HCT116 (cell line): ENCODE results near the gene MCM9. TPM values are rescaled to one million over a fixed set of nuclear protein-coding genes. Genes with fewer than 3 reads are reported as not detected.

ENCODE experiments used
- ATAC-seq: fragments of 200-7000 bp; cut with Tn5 transposase; 2 replicates; pipeline ENCODE4 v1.9.1; 2020; ENCODE audit warnings: mild to moderate bottlenecking, moderate library complexity
- BruUV-seq: library from RNA; stranded (reverse); fragments of 400-500 nt; replicated peaks from 2 replicates; lab custom pipeline; 2021; lab: Mats Ljungman, UMichigan
- CTCF ChIA-PET: fragments of 300-600 bp; sonication (Branson Sonifier 250); formaldehyde crosslinking; loops from one replicate; lab custom pipeline; 2021; ENCODE audit warnings: antibody characterized with exemption; lab: Charles Lee
- POLR2A ChIA-PET: fragments of 300-600, 350-600 bp; sonication (Branson Sonifier 250); formaldehyde crosslinking; loops from one replicate; lab custom pipeline; 2021; ENCODE audit warnings: antibody characterized with exemption; lab: Charles Lee
- RAD21 ChIA-PET, 2 experiments: fragments of 300-600 bp; sonication (Branson Sonifier 250); formaldehyde crosslinking; loops; one replicate each; lab custom pipeline; 2023; ENCODE audit warnings: low total read pairs in 2 of 2; ENCODE audit not compliant: uncharacterized antibody in 2 of 2, unreplicated experiment in 2 of 2, low non-redundant PET in 1 of 2; lab: Charles Lee
- DNase-seq: peaks from one replicate; pipeline ENCODE4 v3.0.0-alpha.2; 2010; ENCODE audit warnings: low read depth, low spot score
- H2AFZ ChIP-seq: fragments of 200-600 bp; shearing (Covaris generic), sonication (generic); 2 replicates; pipeline ENCODE4 v1.6.1; 2017; ENCODE audit warnings: low read depth, mixed run types, mixed read lengths, antibody characterized with exemption, low read length; ENCODE audit not compliant: poor library complexity, severe bottlenecking
- H3K27ac ChIP-seq: 2 replicates; pipeline ENCODE4 v1.5.1; 2012; ENCODE audit warnings: low read depth, low read length
- H3K27me3 ChIP-seq: fragments of 200-600 bp; sonication (generic); 2 replicates; pipeline ENCODE4 v1.6.1; 2016; ENCODE audit warnings: mixed run types, low read length, mixed read lengths; ENCODE audit not compliant: insufficient read depth
- H3K36me3 ChIP-seq, 2 experiments: fragments of 200-500 bp in 1 of 2; fragments of 200-600 bp in 1 of 2; sonication (Bioruptor generic) in 1 of 2; sonication (generic) in 1 of 2; 2 replicates each; pipeline versions ENCODE4 v1.5.1 to v1.6.1; 2014 to 2016; ENCODE audit warnings: low read length in 2 of 2, inconsistent platforms in 1 of 2, mixed read lengths in 1 of 2, mixed run types in 1 of 2; ENCODE audit not compliant: insufficient read depth in 2 of 2, control insufficient read depth in 1 of 2
- H3K4me1 ChIP-seq, 2 experiments: fragments of 200-600 bp in 1 of 2; sonication (generic) in 1 of 2; 2 replicates each; pipeline versions ENCODE4 v1.5.1 to v1.6.1; 2012 to 2017; ENCODE audit warnings: low read length in 2 of 2, inconsistent platforms in 1 of 2, mild to moderate bottlenecking in 1 of 2, mixed read lengths in 1 of 2, mixed run types in 1 of 2, moderate library complexity in 1 of 2; ENCODE audit not compliant: insufficient read depth in 2 of 2, control insufficient read depth in 1 of 2
- H3K4me2 ChIP-seq: fragments of 200-600 bp; sonication (generic); 2 replicates; pipeline ENCODE4 v1.6.1; 2017; ENCODE audit warnings: mixed run types, low read length, mixed read lengths
- H3K4me3 ChIP-seq, 2 experiments: fragments of 200-600 bp in 1 of 2; sonication (generic) in 1 of 2; replicated peaks in 1 of 2; 2 replicates each; pipeline ENCODE4 v1.5.1; 2011 to 2016; ENCODE audit warnings: low read length in 2 of 2, control low read depth in 1 of 2, low read depth in 1 of 2, mild to moderate bottlenecking in 1 of 2, mixed read lengths in 1 of 2, mixed run types in 1 of 2
- H3K79me2 ChIP-seq: fragments of 200-600 bp; sonication (generic); 2 replicates; pipeline ENCODE4 v1.6.1; 2017; ENCODE audit warnings: mild to moderate bottlenecking, mixed run types, low read length, moderate library complexity, mixed read lengths; ENCODE audit not compliant: insufficient read depth
- H3K9ac ChIP-seq: fragments of 200-600 bp; sonication (generic); 2 replicates; pipeline ENCODE4 v1.6.1; 2016; ENCODE audit warnings: low read length, mixed read lengths
- H3K9me2 ChIP-seq: fragments of 200-600 bp; sonication (generic), shearing (Covaris generic); 2 replicates; pipeline ENCODE4 v1.6.1; 2017; ENCODE audit warnings: mixed run types, mild to moderate bottlenecking, moderate library complexity; ENCODE audit not compliant: insufficient read depth
- H3K9me3 ChIP-seq, 2 experiments: fragments of 200-500 bp in 1 of 2; fragments of 200-600 bp in 1 of 2; sonication (Bioruptor generic) in 1 of 2; sonication (generic) in 1 of 2; 2 replicates each; pipeline ENCODE4 v1.6.1; 2014 to 2017; ENCODE audit warnings: low read length in 2 of 2, mixed read lengths in 2 of 2, inconsistent platforms in 1 of 2, low read depth in 1 of 2, mild to moderate bottlenecking in 1 of 2, mixed run types in 1 of 2, moderate library complexity in 1 of 2; ENCODE audit not compliant: control insufficient read depth in 1 of 2, insufficient read depth in 1 of 2
- H4K20me1 ChIP-seq: fragments of 200-600 bp; sonication (generic), shearing (Covaris generic); 2 replicates; pipeline ENCODE4 v1.6.1; 2017; ENCODE audit warnings: mixed run types, mild to moderate bottlenecking, moderate library complexity; ENCODE audit not compliant: insufficient read depth
- CBX3 ChIP-seq: IDR thresholded peaks from 2 replicates; pipeline ENCODE4 v1.6.1; 2012; ENCODE audit warnings: low read depth
- CTCF ChIP-seq, 3 experiments: fragments of 200-600 bp in 1 of 3; sonication (generic) in 1 of 3; IDR thresholded peaks in 2 of 3; conservative IDR thresholded peaks in 1 of 3; 2 replicates each; pipeline ENCODE4 v1.5.1; 2012 to 2017; ENCODE audit warnings: low read depth in 2 of 3, low read length in 2 of 3, antibody characterized with exemption in 1 of 3, borderline replicate concordance in 1 of 3, control low read depth in 1 of 3, mild to moderate bottlenecking in 1 of 3, mixed read lengths in 1 of 3, mixed run types in 1 of 3, moderate library complexity in 1 of 3; ENCODE audit not compliant: insufficient read depth in 1 of 3
- ELF1 ChIP-seq: IDR thresholded peaks from 2 replicates; pipeline ENCODE4 v1.6.1; 2012; ENCODE audit warnings: low read depth, borderline replicate concordance
- EZH2phosphoT487 ChIP-seq: fragments of 200-600 bp; IDR thresholded peaks from 2 replicates; pipeline ENCODE4 v1.6.1; 2018; ENCODE audit warnings: antibody characterized with exemption, borderline replicate concordance
- JUND ChIP-seq: IDR thresholded peaks from 2 replicates; pipeline ENCODE4 v1.6.1; 2012
- REST ChIP-seq: IDR thresholded peaks from 2 replicates; pipeline ENCODE4 v1.6.1; 2012; ENCODE audit warnings: low read depth
- SP1 ChIP-seq: IDR thresholded peaks from 2 replicates; pipeline ENCODE4 v1.6.1; 2012; ENCODE audit warnings: low read depth
- SRF ChIP-seq: IDR thresholded peaks from 2 replicates; pipeline ENCODE4 v1.6.1; 2012; ENCODE audit warnings: low read depth
- ZFX ChIP-seq: fragments of 450-650 bp; IDR thresholded peaks from 2 replicates; pipeline ENCODE4 v1.6.1; 2017
- intact Hi-C: fragments of 100-400 bp; cut with micrococcal nuclease; formaldehyde crosslinking; loops from 2 replicates; pipeline ENCODE4 v1.10.0; 2022
- total RNA-seq: library from RNA; stranded (reverse); gene quantifications from one replicate; pipeline ENCODE4 v1.2.1, GENCODE V29; 2021; ENCODE audit not compliant: unreplicated experiment
- TF ChIP-seq, protein P1 (sequence below): IDR thresholded peaks from 2 replicates; pipeline ENCODE4 v1.6.1; 2012

MCM9 gene
- total RNA-seq, 1 experiment from 2014 or later: 13.6 TPM

DNA sequence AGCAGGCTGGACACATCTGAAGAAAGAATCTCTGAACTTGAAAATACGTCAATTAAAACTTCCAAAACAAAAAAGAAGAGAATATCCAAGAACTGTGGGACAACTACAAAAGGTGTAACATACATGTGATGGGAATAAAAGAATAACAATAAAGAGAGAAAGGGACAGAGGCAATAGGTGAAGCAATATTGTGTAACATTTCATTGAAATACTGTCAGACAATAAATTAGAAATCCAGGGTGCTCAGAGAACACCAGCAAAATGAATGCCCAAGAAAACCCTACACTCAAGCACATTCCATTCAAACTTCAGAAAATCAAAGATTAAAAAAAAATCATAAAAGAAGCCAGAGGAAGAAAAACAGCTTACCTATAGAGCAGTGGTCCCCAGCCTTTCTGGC, 74.6 kb downstream of the MCM9 start:
- RAD21 ChIA-PET: interaction anchor here in 1 of 2 experiments (0.6 kb wide), 1 partner anchor 320 kb away, joined by 3 read pairs; no protein-coding TSS in a partner anchor
- intact Hi-C loops: no loop called here
- H3K36me3 ChIP-seq: no peaks in the 10 kb centered on the region
- POLR2A ChIA-PET: no interaction called here
- H4K20me1 ChIP-seq: no peaks in the 10 kb centered on the region
- no peak overlapping the region for H2AFZ ChIP-seq
- DNase-seq (no peak), ATAC-seq (no peak)
- H3K9me3 ChIP-seq: no peaks in the 10 kb centered on the region
- CTCF ChIA-PET: no interaction called here
- H3K9ac ChIP-seq: no peak overlapping the region
- no peaks in the 10 kb centered on the region for H3K27me3 ChIP-seq
- no peak overlapping the region for H3K4me2 ChIP-seq
- no TSS peak for BruUV-seq
- TF ChIP-seq, protein P1, sequence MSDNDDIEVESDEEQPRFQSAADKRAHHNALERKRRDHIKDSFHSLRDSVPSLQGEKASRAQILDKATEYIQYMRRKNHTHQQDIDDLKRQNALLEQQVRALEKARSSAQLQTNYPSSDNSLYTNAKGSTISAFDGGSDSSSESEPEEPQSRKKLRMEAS: no peak
- TF ChIP-seq ZFX (no peak), CTCF (IDR thresholded peaks at IDR 0.05 in 2 of 3, conservative IDR thresholded peaks at IDR 0.05 in 1 of 3; ENCODE audit: borderline replicate concordance in 1 of 3, insufficient read depth in 1 of 3, low read depth in 2 of 3, low read length in 2 of 3) (no peak), JUND (no peak), SP1 (no peak), REST (no peak), CBX3 (no peak), EZH2phosphoT487 (no peak), ELF1 (no peak), SRF (no peak)
- H3K79me2 ChIP-seq: 0 out of 2 replicates have a peak, but pooled peaks cover 4% of the 10 kb centered on the region
- H3K4me1 ChIP-seq: no peaks in the 10 kb centered on the region
- no peaks in the 10 kb centered on the region for H3K9me2 ChIP-seq
- no peak overlapping the region for H3K4me3 ChIP-seq
- no peak overlapping the region for H3K27ac ChIP-seq
